IPS-15b (cell line): ENCODE measurements around the gene APCDD1L.

Experiments used
- H3K27me3 ChIP-seq: one replicate; pipeline ENCODE4 v1.6.1; 2013; ENCODE audit warnings: low read length; ENCODE audit not compliant: control insufficient read depth, insufficient read depth
- H3K36me3 ChIP-seq: one replicate; pipeline ENCODE4 v1.6.1; 2013; ENCODE audit warnings: low read length; ENCODE audit not compliant: control insufficient read depth, insufficient read depth
- H3K4me1 ChIP-seq: one replicate; pipeline ENCODE4 v1.6.1; 2013; ENCODE audit warnings: mild to moderate bottlenecking, low read length; ENCODE audit not compliant: control insufficient read depth, insufficient read depth
- H3K4me3 ChIP-seq: one replicate; pipeline ENCODE4 v1.5.1; 2013; ENCODE audit warnings: low read depth, low read length
- H3K9ac ChIP-seq: one replicate; pipeline ENCODE4 v1.6.1; 2013; ENCODE audit warnings: low read depth, mild to moderate bottlenecking, low read length
- H3K9me3 ChIP-seq: one replicate; pipeline ENCODE4 v1.6.1; 2013; ENCODE audit warnings: mild to moderate bottlenecking, low read length; ENCODE audit not compliant: control insufficient read depth, insufficient read depth

The APCDD1L gene

GRCh38 chr20:58492795-58493524 is 22.2 kb downstream of the APCDD1L start:
- H3K4me3 ChIP-seq = no peak overlapping the region
- no peaks in the 10 kb centered on the region for H3K36me3 ChIP-seq
- no peaks in the 10 kb centered on the region for H3K27me3 ChIP-seq
- no peak overlapping the region for H3K9ac ChIP-seq
- no peaks in the 10 kb centered on the region for H3K9me3 ChIP-seq
- no peaks in the 10 kb centered on the region for H3K4me1 ChIP-seq

DNA sequence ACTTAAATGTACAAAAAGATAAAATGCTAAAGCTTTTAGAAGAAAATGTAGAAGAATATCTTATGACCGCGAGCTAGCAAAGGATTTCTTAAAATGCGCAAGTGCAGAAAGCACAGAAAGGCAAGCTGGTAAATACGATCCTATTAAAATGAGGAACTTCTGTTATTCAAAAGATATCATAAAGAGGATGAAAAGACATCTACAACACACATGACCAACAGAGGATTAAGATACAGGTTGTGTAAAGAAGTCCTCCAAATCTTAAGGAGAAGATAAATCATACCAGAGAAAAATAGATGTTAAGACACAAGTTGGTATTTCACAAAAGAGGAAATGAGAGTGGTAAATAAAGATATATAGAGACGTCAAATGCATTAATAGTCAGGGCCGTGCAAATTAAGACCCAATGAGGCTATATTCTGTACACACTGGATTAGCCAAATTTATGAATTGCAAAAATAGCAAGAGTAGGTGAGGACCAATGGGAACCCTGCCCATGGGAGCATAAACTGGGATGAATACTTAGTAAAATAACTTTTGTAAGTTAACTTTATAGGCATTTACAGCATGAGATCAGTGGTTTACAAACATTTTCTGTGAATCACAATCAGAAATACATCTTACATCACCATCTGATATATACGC is 23.0 kb downstream of the APCDD1L start:
- no peak overlapping the region for H3K9ac ChIP-seq
- no peak overlapping the region for H3K4me3 ChIP-seq
- no peaks in the 10 kb centered on the region for H3K27me3 ChIP-seq
- no peaks in the 10 kb centered on the region for H3K4me1 ChIP-seq
- no peaks in the 10 kb centered on the region for H3K9me3 ChIP-seq
- no peaks in the 10 kb centered on the region for H3K36me3 ChIP-seq

GRCh38 chr20:58486207-58486606 is 29.0 kb downstream of the APCDD1L start:
- no peaks in the 10 kb centered on the region for H3K9me3 ChIP-seq
- H3K36me3 ChIP-seq = no peaks in the 10 kb centered on the region

GRCh38 chr20:58485393-58485792 is 29.8 kb downstream of the APCDD1L start:
- Histone ChIP-seq H3K4me3 (no peak overlapping the region), H3K4me1 (no peaks in the 10 kb centered on the region), H3K36me3 (no peaks in the 10 kb centered on the region), H3K9ac (no peak overlapping the region), H3K27me3 (no peaks in the 10 kb centered on the region), H3K9me3 (no peaks in the 10 kb centered on the region)

More at GRCh38 chr20:58486207-58486606, 29.0 kb downstream of the APCDD1L start:
- Histone ChIP-seq H3K4me3 (no peak overlapping the region), H3K27me3 (no peaks in the 10 kb centered on the region), H3K9ac (no peak overlapping the region), H3K4me1 (no peaks in the 10 kb centered on the region)

GRCh38 chr20:58483470-58483869 is 31.7 kb downstream of the APCDD1L start:
- H3K9me3 ChIP-seq = peaks cover 1% of the 10 kb centered on the region
- H3K36me3 ChIP-seq = no peaks in the 10 kb centered on the region
- no peaks in the 10 kb centered on the region for H3K4me1 ChIP-seq
- no peaks in the 10 kb centered on the region for H3K27me3 ChIP-seq
- no peak overlapping the region for H3K4me3 ChIP-seq
- no peak overlapping the region for H3K9ac ChIP-seq

DNA sequence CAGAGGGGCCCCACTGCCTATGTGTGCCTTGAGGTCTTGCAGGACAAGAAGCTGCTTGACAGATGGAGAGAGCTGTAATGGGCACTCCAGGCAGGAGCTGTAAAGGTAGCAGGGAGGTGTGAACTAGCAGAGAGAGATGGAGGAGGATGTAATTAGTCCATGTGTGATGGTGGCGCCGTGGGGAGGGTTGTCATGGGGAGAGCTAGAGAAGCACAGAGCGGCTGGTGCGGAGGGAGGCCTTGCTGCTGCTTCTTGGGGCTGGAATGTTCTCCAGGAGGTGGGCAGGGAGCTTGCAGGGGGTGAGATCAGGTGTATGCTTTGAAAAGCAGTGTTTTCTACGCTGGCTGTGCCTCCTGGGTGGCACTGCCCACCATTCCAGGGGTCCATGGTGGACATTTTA is 32.1 kb downstream of the APCDD1L start:
- H3K9ac ChIP-seq = no peak overlapping the region
- no peak overlapping the region for H3K4me3 ChIP-seq
- H3K9me3 ChIP-seq = peaks cover 5% of the 10 kb centered on the region
- H3K36me3 ChIP-seq = no peaks in the 10 kb centered on the region
- no peaks in the 10 kb centered on the region for H3K27me3 ChIP-seq
- no peaks in the 10 kb centered on the region for H3K4me1 ChIP-seq

GRCh38 chr20:58482416-58482815 is 32.8 kb downstream of the APCDD1L start:
- no peak overlapping the region for H3K9ac ChIP-seq
- no peaks in the 10 kb centered on the region for H3K4me1 ChIP-seq
- no peaks in the 10 kb centered on the region for H3K27me3 ChIP-seq
- peaks cover 6% of the 10 kb centered on the region for H3K9me3 ChIP-seq
- no peaks in the 10 kb centered on the region for H3K36me3 ChIP-seq
- no peak overlapping the region for H3K4me3 ChIP-seq

GRCh38 chr20:58481481-58482021 is 33.6 kb downstream of the APCDD1L start:
- Histone ChIP-seq H3K9ac (peak overlapping the region; percentile 27), H3K36me3 (no peaks in the 10 kb centered on the region), H3K27me3 (no peaks in the 10 kb centered on the region), H3K9me3 (peaks cover 6% of the 10 kb centered on the region), H3K4me3 (no peak overlapping the region), H3K4me1 (no peaks in the 10 kb centered on the region)

- H3K9ac ChIP-seq = no peak overlapping the region
- no peak overlapping the region for H3K4me3 ChIP-seq
- H3K4me1 ChIP-seq = no peaks in the 10 kb centered on the region
- no peaks in the 10 kb centered on the region for H3K36me3 ChIP-seq
- H3K27me3 ChIP-seq = no peaks in the 10 kb centered on the region
- peaks cover 6% of the 10 kb centered on the region for H3K9me3 ChIP-seq
Measured at GRCh38 chr20:58480551-58481336, 34.5 kb downstream of the APCDD1L start.

GRCh38 chr20:58479726-58480440 is 35.3 kb downstream of the APCDD1L start:
- no peak overlapping the region for H3K4me3 ChIP-seq
- H3K9ac ChIP-seq = no peak overlapping the region
- H3K27me3 ChIP-seq = no peaks in the 10 kb centered on the region
- no peaks in the 10 kb centered on the region for H3K36me3 ChIP-seq
- H3K4me1 ChIP-seq = no peaks in the 10 kb centered on the region
- H3K9me3 ChIP-seq = peaks cover 6% of the 10 kb centered on the region

GRCh38 chr20:58478141-58478805 is 36.9 kb downstream of the APCDD1L start:
- Histone ChIP-seq H3K4me1 (no peaks in the 10 kb centered on the region), H3K4me3 (no peak overlapping the region), H3K9ac (no peak overlapping the region), H3K36me3 (no peaks in the 10 kb centered on the region), H3K27me3 (no peaks in the 10 kb centered on the region), H3K9me3 (peaks cover 6% of the 10 kb centered on the region)
